ENCODE results near the gene TBC1D12. TPM values are rescaled to one million over a fixed set of nuclear protein-coding genes. Genes with fewer than 3 reads are reported as not detected.

TBC1D12 gene
- total and polyA plus RNA-seq, 7 donors: 1.5 to 5.4 (median 5.0) TPM

DNA sequence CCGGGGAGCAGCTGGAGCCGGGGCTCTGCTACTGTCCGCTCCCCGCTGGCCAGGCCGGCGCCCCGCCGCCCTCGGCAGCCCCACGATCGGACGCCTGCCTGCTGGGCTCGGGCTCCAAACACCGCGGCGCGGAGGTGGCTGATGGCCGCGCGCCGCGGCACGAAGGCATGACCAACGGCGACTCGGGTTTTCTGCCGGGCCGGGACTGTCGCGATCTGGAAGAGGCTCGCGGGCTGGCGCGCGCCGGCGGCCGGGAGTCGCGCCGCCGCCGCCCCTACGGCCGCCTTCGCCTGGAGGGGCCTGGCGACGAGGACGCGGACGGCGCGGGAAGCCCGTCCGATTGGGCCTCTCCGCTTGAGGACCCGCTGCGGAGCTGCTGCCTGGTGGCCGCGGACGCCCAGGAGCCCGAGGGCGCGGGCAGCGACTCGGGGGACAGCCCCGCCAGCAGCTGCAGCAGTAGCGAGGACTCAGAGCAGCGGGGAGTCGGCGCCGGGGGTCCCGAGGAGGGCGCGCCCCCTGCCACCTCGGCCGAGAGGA is 570 bp downstream of the TBC1D12 start:
- 0 to 1% (median 0%) methylated on average over 39 to 77 of the region's 77 CpGs for WGBS, 3 donors
- Histone ChIP-seq H3K27ac (peak overlapping the region; percentile 97), H3K4me1 (peaks cover 12% of the 10 kb centered on the region), H3K4me3 (peak overlapping the region; percentile 99), H3K27me3 (ENCODE audit: insufficient read depth in 3 of 3, low read length in 2 of 3) (no peaks in the 10 kb centered on the region), H3K9me3 (no peaks in the 10 kb centered on the region), H3K36me3 (ENCODE audit: insufficient read depth in 1 of 2, low read depth in 1 of 2) (no peaks in the 10 kb centered on the region)
- intact Hi-C loops (cut with DNase I): loop anchor here (2.0 to 5.0 kb wide), 3 partner anchors 39 to 41 kb away; partner anchors contain the start of gene NOC3L (in 2 of the 2)
- peak; percentile 30 to 61 for DNase-seq
- TF ChIP-seq, protein P1, sequence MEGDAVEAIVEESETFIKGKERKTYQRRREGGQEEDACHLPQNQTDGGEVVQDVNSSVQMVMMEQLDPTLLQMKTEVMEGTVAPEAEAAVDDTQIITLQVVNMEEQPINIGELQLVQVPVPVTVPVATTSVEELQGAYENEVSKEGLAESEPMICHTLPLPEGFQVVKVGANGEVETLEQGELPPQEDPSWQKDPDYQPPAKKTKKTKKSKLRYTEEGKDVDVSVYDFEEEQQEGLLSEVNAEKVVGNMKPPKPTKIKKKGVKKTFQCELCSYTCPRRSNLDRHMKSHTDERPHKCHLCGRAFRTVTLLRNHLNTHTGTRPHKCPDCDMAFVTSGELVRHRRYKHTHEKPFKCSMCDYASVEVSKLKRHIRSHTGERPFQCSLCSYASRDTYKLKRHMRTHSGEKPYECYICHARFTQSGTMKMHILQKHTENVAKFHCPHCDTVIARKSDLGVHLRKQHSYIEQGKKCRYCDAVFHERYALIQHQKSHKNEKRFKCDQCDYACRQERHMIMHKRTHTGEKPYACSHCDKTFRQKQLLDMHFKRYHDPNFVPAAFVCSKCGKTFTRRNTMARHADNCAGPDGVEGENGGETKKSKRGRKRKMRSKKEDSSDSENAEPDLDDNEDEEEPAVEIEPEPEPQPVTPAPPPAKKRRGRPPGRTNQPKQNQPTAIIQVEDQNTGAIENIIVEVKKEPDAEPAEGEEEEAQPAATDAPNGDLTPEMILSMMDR (IDR thresholded peaks at IDR 0.05): no peak
- peak; percentile 9 to 52 (median 34) for ATAC-seq

DNA sequence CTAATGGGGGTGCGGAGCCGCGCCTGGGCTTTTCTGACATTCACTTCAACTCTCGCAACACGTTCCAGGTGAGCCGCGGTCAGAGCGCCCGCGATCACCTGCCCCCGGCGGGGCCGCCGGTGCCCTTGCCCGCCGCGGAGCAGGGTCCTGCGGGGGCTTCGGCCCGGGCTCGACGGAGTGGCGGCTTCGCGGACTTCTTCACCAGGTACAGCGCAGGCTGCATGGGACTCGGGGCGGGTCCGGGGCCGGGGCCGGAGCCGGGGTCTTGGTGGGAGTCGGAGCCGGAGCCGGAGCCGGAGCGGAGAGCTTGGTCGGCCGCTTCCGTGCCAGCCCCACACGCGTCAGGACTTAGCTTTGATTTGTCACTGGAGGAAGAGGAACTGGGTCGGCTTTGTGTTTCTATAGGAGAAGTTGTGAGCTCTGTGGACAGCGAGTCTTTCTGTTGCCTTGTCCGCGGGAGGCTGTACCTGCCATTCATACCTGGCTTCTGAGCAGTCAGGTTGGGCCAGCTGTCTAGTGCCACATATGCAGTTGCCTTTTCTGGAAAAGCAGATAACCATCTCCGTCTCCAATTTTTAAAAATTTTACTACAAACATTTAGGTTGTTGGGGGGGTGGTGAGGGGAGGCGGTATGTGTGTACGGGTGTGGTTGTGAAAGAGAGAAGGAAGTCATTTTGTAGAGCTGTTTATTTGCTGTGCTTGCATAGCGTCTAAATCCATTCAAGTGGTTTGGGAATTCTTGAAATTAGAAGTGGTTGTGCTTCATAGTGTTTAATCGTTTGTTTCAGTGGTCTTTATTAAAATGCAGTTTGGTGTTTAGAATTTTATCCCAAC is 1.3 kb downstream of the TBC1D12 start:
- H3K27me3 ChIP-seq (ENCODE audit: insufficient read depth in 3 of 3, low read length in 2 of 3): no peaks in the 10 kb centered on the region
- no peaks in the 10 kb centered on the region for H3K36me3 ChIP-seq (ENCODE audit: insufficient read depth in 1 of 2, low read depth in 1 of 2)
- intact Hi-C loops (cut with DNase I): loop anchor here (2.0 to 5.0 kb wide), 3 partner anchors 39 to 41 kb away; partner anchors contain the start of gene NOC3L (in 2 of the 2)
- H3K27ac ChIP-seq: peak overlapping the region; percentile 97
- no peaks in the 10 kb centered on the region for H3K9me3 ChIP-seq
- WGBS, 3 donors: 0 to 1% (median 0%) methylated on average over 35 to 51 of the region's 51 CpGs
- TF ChIP-seq, protein P1 (IDR thresholded peaks at IDR 0.05): no peak
- DNase-seq: peak; percentile 54 to 73
- H3K4me1 ChIP-seq: peaks cover 13% of the 10 kb centered on the region
- H3K4me3 ChIP-seq: peak overlapping the region; percentile 99
- peak; percentile 28 to 45 (median 36) for ATAC-seq

- H3K4me1 ChIP-seq: peaks cover 26% of the 10 kb centered on the region
- no peaks in the 10 kb centered on the region for H3K36me3 ChIP-seq (ENCODE audit: insufficient read depth in 1 of 2, low read depth in 1 of 2)
- no peaks in the 10 kb centered on the region for H3K9me3 ChIP-seq
- no peaks in the 10 kb centered on the region for H3K27me3 ChIP-seq (ENCODE audit: insufficient read depth in 3 of 3, low read length in 2 of 3)
- ATAC-seq (no peak), DNase-seq (no peak)
- intact Hi-C loops (cut with DNase I): no loop called here
- peak overlapping the region; percentile 2 for H3K4me3 ChIP-seq
- TF ChIP-seq, protein P1 (IDR thresholded peaks at IDR 0.05): no peak
- H3K27ac ChIP-seq: no peak overlapping the region
Observed at GRCh38 chr10:94405406-94405805, 3.1 kb downstream of the TBC1D12 start.

GRCh38 chr10:94407668-94408067 is 5.3 kb downstream of the TBC1D12 start:
- no peaks in the 10 kb centered on the region for H3K36me3 ChIP-seq (ENCODE audit: insufficient read depth in 1 of 2, low read depth in 1 of 2)
- WGBS, 3 donors: 84 to 91% (median 87%) methylated on average over 3 of the region's 3 CpGs
- H3K4me1 ChIP-seq: peaks cover 30% of the 10 kb centered on the region
- intact Hi-C loops (cut with DNase I): no loop called here
- H3K27ac ChIP-seq: no peak overlapping the region
- no peaks in the 10 kb centered on the region for H3K27me3 ChIP-seq (ENCODE audit: insufficient read depth in 3 of 3, low read length in 2 of 3)
- DNase-seq (no peak), ATAC-seq (no peak)
- TF ChIP-seq, protein P1 (IDR thresholded peaks at IDR 0.05): no peak
- no peaks in the 10 kb centered on the region for H3K9me3 ChIP-seq
- H3K4me3 ChIP-seq: no peak overlapping the region

All from psoas muscle (tissue), 8 donors.